ENCODE data around the gene KCNK13. TPM values are rescaled to one million over a fixed set of nuclear protein-coding genes. Genes with fewer than 3 reads are reported as not detected.
"Not testable (repeated sequence)": the region's sequence is repeated elsewhere in the genome, so short reads cannot be mapped to it uniquely, and the experiment has no call there.

Gene KCNK13
- total RNA-seq, 4 donors from 2014 or later = 0.19 to 0.42 (median 0.28) TPM

DNA sequence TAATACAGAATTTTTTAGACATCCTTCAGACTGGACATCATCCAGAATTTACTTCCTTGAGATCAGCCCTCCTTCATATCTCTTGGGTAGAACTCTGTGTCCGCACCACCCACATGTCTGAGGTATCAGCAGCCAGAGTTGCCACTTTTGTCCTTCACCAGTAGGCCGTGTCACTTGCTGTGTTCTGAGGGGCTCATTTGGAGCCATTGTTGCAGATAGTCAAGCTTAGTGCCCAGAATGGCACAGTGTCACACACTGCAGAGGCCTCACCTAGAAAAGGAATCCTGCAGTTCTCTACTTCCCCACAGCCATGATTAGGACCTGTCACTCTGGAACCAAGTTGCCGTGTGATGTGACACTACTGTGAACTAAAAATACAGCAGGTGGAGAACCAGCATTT is 36.9 kb upstream of the KCNK13 start:
- 97% methylated on average over 3 of the region's 3 CpGs for WGBS
- H3K9me3 ChIP-seq = no peaks in the 10 kb centered on the region
- H3K4me3 ChIP-seq = no peak overlapping the region
- no peak overlapping the region for H3K27ac ChIP-seq (replicated peaks in 1 of 4)
- no peak for DNase-seq (ENCODE audit: extremely low spot score)
- H3K4me1 ChIP-seq = no peaks in the 10 kb centered on the region
- TF ChIP-seq POLR2AphosphoS5 (IDR thresholded peaks at IDR 0.05) (no peak), POLR2A (IDR thresholded peaks at IDR 0.05; ENCODE audit: low read depth) (no peak), EP300 (IDR thresholded peaks at IDR 0.05) (no peak)
- TF ChIP-seq, protein P1, sequence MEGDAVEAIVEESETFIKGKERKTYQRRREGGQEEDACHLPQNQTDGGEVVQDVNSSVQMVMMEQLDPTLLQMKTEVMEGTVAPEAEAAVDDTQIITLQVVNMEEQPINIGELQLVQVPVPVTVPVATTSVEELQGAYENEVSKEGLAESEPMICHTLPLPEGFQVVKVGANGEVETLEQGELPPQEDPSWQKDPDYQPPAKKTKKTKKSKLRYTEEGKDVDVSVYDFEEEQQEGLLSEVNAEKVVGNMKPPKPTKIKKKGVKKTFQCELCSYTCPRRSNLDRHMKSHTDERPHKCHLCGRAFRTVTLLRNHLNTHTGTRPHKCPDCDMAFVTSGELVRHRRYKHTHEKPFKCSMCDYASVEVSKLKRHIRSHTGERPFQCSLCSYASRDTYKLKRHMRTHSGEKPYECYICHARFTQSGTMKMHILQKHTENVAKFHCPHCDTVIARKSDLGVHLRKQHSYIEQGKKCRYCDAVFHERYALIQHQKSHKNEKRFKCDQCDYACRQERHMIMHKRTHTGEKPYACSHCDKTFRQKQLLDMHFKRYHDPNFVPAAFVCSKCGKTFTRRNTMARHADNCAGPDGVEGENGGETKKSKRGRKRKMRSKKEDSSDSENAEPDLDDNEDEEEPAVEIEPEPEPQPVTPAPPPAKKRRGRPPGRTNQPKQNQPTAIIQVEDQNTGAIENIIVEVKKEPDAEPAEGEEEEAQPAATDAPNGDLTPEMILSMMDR (IDR thresholded peaks at IDR 0.05) = no peak
- H3K36me3 ChIP-seq = peaks cover 0 to 60% (median 29%) of the 10 kb centered on the region in 4 donors
- intact Hi-C loops (cut with DNase I) = no loop called here
- H3K27me3 ChIP-seq = no peaks in the 10 kb centered on the region

DNA sequence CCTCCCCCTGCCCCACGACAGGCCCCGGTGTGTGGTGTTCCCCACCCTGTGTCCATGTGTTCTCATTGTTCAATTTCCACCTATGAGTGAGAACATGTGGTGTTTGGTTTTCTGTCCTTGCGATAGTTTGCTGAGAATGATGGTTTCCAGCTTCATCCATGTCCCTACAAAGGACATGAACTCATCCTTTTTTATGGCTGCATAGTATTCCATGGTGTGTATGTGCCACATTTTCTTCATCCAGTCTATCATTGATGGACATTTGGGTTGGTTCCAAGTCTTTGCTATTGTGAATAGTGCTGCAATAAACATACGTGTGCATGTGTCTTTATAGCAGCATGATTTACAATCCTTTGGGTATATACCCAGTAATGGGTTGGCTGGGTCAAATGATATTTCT is 35.2 kb upstream of the KCNK13 start:
- H3K9me3 ChIP-seq; DNase-seq (ENCODE audit: extremely low spot score); intact Hi-C loops (cut with DNase I); H3K27ac ChIP-seq (replicated peaks in 1 of 4); H3K4me1 ChIP-seq; H3K4me3 ChIP-seq; H3K27me3 ChIP-seq: not testable (repeated sequence)
- 95% methylated on average over 4 of the region's 4 CpGs for WGBS
- H3K36me3 ChIP-seq = peaks cover 0 to 50% (median 22%) of the 10 kb centered on the region in 4 donors

DNA sequence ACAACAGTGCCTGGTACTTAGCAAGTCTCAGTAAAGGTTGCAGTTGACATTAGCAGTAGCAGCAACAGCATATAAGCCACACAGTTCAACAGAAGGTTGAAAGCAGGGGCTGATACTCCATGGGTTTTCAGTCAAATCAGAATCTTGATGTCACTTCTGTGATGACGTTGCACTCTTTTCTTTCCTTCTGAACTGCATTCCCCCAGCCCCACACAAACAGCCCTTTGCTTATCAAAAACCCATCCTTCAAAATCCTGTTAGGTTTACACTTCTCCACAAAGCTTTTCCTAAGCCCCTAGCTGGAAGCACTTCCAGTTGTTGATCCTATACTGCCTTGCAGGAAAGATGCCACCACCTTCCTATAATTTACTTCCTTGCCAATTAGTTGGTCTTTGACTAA is 34.0 kb upstream of the KCNK13 start:
- peak; percentile 60 for DNase-seq (ENCODE audit: extremely low spot score)
- WGBS = 76% methylated on average over 1 of the region's 1 CpG
- no peak for TF ChIP-seq EP300 (IDR thresholded peaks at IDR 0.05)
- Histone ChIP-seq H3K4me1 (no peaks in the 10 kb centered on the region), H3K4me3 (no peak overlapping the region), H3K27ac (replicated peaks in 1 of 4) (no peak overlapping the region), H3K36me3 (peaks cover 0 to 45% (median 17%) of the 10 kb centered on the region in 4 donors), H3K27me3 (no peaks in the 10 kb centered on the region), H3K9me3 (no peaks in the 10 kb centered on the region)
- intact Hi-C loops (cut with DNase I) = no loop called here

DNA sequence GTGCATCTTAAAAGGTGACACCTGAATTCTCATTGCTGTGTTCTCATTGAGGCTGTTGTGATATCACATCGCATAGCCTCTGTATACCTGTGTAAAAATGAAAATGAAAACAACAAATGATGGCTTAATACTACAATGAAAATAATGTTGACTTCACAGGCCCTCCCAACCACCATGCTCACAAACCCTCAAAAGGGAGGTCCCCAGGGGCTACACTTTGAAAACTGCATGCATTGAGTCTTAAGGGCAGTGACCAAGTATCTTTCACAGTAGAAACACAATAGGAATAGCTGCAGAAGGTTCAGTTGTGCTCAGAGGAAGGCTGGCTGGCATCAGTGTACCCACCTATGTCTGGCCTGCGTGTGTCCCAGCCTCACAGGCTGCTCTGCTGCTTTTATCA is 27.6 kb upstream of the KCNK13 start:
- no peaks in the 10 kb centered on the region for H3K4me1 ChIP-seq
- no peaks in the 10 kb centered on the region for H3K9me3 ChIP-seq
- TF ChIP-seq POLR2A (IDR thresholded peaks at IDR 0.05; ENCODE audit: low read depth) (no peak), EP300 (IDR thresholded peaks at IDR 0.05) (no peak), POLR2AphosphoS5 (IDR thresholded peaks at IDR 0.05) (no peak)
- TF ChIP-seq, protein P1 (IDR thresholded peaks at IDR 0.05) = no peak
- no peak overlapping the region for H3K27ac ChIP-seq (replicated peaks in 1 of 4)
- DNase-seq (ENCODE audit: extremely low spot score) = peak; percentile 85
- no peak overlapping the region for H3K4me3 ChIP-seq
- peaks cover 6 to 59% (median 22%) of the 10 kb centered on the region in 4 donors for H3K36me3 ChIP-seq
- intact Hi-C loops (cut with DNase I) = no loop called here
- 96% methylated on average over 2 of the region's 2 CpGs for WGBS
- no peaks in the 10 kb centered on the region for H3K27me3 ChIP-seq

DNA sequence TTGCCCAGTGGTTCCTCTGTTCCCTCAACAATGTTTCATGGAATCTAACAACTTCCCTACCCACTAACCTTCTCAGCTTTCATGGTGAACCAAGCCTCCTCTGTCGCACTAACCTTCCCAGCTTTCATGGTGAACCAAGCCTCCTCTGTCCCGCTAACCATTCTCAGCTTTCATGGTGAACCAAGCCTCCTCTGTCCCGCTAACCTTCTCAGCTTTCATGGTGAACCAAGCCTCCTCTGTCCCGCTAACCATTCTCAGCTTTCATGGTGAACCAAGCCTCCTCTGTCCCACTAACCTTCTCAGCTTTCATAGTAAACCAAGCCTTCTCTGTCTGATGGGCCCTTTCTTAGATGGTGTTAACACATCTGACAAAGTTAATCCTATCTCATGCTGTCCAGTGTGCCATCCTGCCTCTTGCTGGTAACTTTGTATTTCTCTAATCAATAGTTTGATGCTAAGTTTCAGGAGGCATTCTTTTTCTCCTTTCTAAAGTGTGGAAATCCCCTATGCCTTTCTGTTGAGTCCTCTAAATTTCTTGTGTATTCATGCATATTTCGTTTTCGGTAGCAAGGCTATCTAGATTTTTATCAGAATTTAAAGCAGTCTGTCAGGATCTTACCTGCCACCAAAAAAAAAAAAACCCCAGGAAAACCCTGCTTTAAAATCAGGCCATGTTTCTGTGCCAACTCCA is 26.8 kb upstream of the KCNK13 start:
- Histone ChIP-seq H3K36me3 (peaks cover 6 to 59% (median 21%) of the 10 kb centered on the region in 4 donors), H3K27ac (replicated peaks in 1 of 4) (no peak overlapping the region), H3K27me3 (no peaks in the 10 kb centered on the region), H3K4me1 (no peaks in the 10 kb centered on the region), H3K4me3 (no peak overlapping the region), H3K9me3 (no peaks in the 10 kb centered on the region)
- DNase-seq (ENCODE audit: extremely low spot score) = no peak
- intact Hi-C loops (cut with DNase I) = no loop called here
- no peak for TF ChIP-seq EP300 (IDR thresholded peaks at IDR 0.05)
- 94% methylated on average over 6 of the region's 6 CpGs for WGBS

DNA sequence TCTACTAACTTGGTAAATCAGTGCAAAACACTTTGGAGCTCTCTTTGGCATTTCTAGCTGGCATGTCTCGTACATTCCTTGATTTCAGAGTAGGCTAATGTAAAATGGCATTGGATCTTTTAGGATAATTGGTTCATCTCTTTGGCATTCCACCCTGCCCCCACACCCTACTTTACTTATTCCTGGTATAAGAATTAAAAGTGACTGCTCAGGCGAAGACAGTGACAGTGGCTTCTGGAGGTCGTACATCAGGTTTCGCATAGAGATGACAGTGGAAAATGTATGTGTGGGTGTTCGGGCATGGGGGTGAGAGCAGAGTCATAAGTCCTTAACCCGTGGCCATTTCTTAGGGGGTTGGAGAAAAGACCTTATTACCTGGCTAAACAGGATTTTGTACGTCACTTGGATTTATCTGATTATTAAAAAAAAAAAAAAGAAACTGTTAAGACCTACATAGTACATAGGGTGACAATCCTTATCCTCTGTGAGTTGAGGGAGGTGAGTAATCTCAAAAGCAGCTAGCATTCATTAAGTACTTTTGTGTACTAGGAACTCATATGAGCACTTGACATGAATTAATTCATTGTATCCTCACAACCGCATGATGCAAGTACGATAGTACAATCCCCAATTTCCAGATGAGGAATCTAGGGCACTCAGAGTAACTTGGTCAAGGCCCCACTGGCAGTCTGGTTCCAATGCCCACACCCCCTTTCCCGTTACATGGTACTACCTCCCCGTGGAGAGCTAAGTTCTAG is 22.4 kb upstream of the KCNK13 start:
- no peak for DNase-seq (ENCODE audit: extremely low spot score)
- Histone ChIP-seq H3K4me3 (no peak overlapping the region), H3K27me3 (no peaks in the 10 kb centered on the region), H3K27ac (replicated peaks in 1 of 4) (no peak overlapping the region), H3K36me3 (peaks cover 1 to 64% (median 7%) of the 10 kb centered on the region in 4 donors), H3K9me3 (no peaks in the 10 kb centered on the region), H3K4me1 (no peaks in the 10 kb centered on the region)
- WGBS = 95% methylated on average over 11 of the region's 11 CpGs
- intact Hi-C loops (cut with DNase I) = no loop called here
- no peak for TF ChIP-seq POLR2A (IDR thresholded peaks at IDR 0.05; ENCODE audit: low read depth)
- TF ChIP-seq POLR2AphosphoS5 (IDR thresholded peaks at IDR 0.05) = no peak
- TF ChIP-seq EP300 (IDR thresholded peaks at IDR 0.05) = no peak
- TF ChIP-seq, protein P1 (IDR thresholded peaks at IDR 0.05) = no peak
